ENCODE data around the gene VWC2.

Gene VWC2

GRCh38 chr7:49926720-49927119 is 153.3 kb downstream of the VWC2 start:
- no peak overlapping the region for H3K27ac ChIP-seq (ENCODE audit: poor library complexity, severe bottlenecking)
- no peaks in the 10 kb centered on the region for H3K9me3 ChIP-seq (ENCODE audit: severe bottlenecking)
- no peak overlapping the region for H3K4me3 ChIP-seq (ENCODE audit: severe bottlenecking)
- no peaks in the 10 kb centered on the region for H3K27me3 ChIP-seq (ENCODE audit: insufficient read depth, poor library complexity, severe bottlenecking)
- DNase-seq (ENCODE audit: low spot score) (no peak), ATAC-seq (ENCODE audit: low read depth) (no peak)
- H3K4me1 ChIP-seq (ENCODE audit: insufficient read depth, poor library complexity, severe bottlenecking): no peaks in the 10 kb centered on the region
- TF ChIP-seq CTCF (IDR thresholded peaks at IDR 0.05; ENCODE audit: poor library complexity, severe bottlenecking): no peak
- no peaks in the 10 kb centered on the region for H3K36me3 ChIP-seq (ENCODE audit: low read depth)

- TF ChIP-seq CTCF (IDR thresholded peaks at IDR 0.05; ENCODE audit: poor library complexity, severe bottlenecking): no peak
- Histone ChIP-seq H3K4me1 (ENCODE audit: insufficient read depth, poor library complexity, severe bottlenecking) (no peaks in the 10 kb centered on the region), H3K27me3 (ENCODE audit: insufficient read depth, poor library complexity, severe bottlenecking) (no peaks in the 10 kb centered on the region), H3K4me3 (ENCODE audit: severe bottlenecking) (no peak overlapping the region), H3K27ac (ENCODE audit: poor library complexity, severe bottlenecking) (no peak overlapping the region), H3K9me3 (ENCODE audit: severe bottlenecking) (no peaks in the 10 kb centered on the region), H3K36me3 (ENCODE audit: low read depth) (no peaks in the 10 kb centered on the region)
- DNase-seq (ENCODE audit: low spot score) (no peak), ATAC-seq (ENCODE audit: low read depth) (no peak)
Observed at GRCh38 chr7:49927631-49928030, 154.2 kb downstream of the VWC2 start.

- DNase-seq (ENCODE audit: low spot score) (no peak), ATAC-seq (ENCODE audit: low read depth) (no peak)
- Histone ChIP-seq H3K27ac (ENCODE audit: poor library complexity, severe bottlenecking) (no peak overlapping the region), H3K36me3 (ENCODE audit: low read depth) (no peaks in the 10 kb centered on the region), H3K27me3 (ENCODE audit: insufficient read depth, poor library complexity, severe bottlenecking) (no peaks in the 10 kb centered on the region), H3K9me3 (ENCODE audit: severe bottlenecking) (no peaks in the 10 kb centered on the region), H3K4me3 (ENCODE audit: severe bottlenecking) (no peak overlapping the region), H3K4me1 (ENCODE audit: insufficient read depth, poor library complexity, severe bottlenecking) (no peaks in the 10 kb centered on the region)
- no peak for TF ChIP-seq CTCF (IDR thresholded peaks at IDR 0.05; ENCODE audit: poor library complexity, severe bottlenecking)
Observed at GRCh38 chr7:49928787-49929186, 155.3 kb downstream of the VWC2 start.

- Histone ChIP-seq H3K27me3 (ENCODE audit: insufficient read depth, poor library complexity, severe bottlenecking) (no peaks in the 10 kb centered on the region), H3K4me1 (ENCODE audit: insufficient read depth, poor library complexity, severe bottlenecking) (no peaks in the 10 kb centered on the region), H3K36me3 (ENCODE audit: low read depth) (no peaks in the 10 kb centered on the region), H3K9me3 (ENCODE audit: severe bottlenecking) (no peaks in the 10 kb centered on the region), H3K27ac (ENCODE audit: poor library complexity, severe bottlenecking) (no peak overlapping the region), H3K4me3 (ENCODE audit: severe bottlenecking) (no peak overlapping the region)
- no peak for DNase-seq (ENCODE audit: low spot score)
- TF ChIP-seq CTCF (IDR thresholded peaks at IDR 0.05; ENCODE audit: poor library complexity, severe bottlenecking): no peak
- no peak for ATAC-seq (ENCODE audit: low read depth)
Observed at GRCh38 chr7:49931627-49932026, 158.2 kb downstream of the VWC2 start.

- no peak for TF ChIP-seq CTCF (IDR thresholded peaks at IDR 0.05; ENCODE audit: poor library complexity, severe bottlenecking)
- H3K4me3 ChIP-seq (ENCODE audit: severe bottlenecking): no peak overlapping the region
- no peaks in the 10 kb centered on the region for H3K36me3 ChIP-seq (ENCODE audit: low read depth)
- H3K27ac ChIP-seq (ENCODE audit: poor library complexity, severe bottlenecking): no peak overlapping the region
- no peak for DNase-seq (ENCODE audit: low spot score)
- no peaks in the 10 kb centered on the region for H3K9me3 ChIP-seq (ENCODE audit: severe bottlenecking)
- no peaks in the 10 kb centered on the region for H3K4me1 ChIP-seq (ENCODE audit: insufficient read depth, poor library complexity, severe bottlenecking)
- ATAC-seq (ENCODE audit: low read depth): no peak
- no peaks in the 10 kb centered on the region for H3K27me3 ChIP-seq (ENCODE audit: insufficient read depth, poor library complexity, severe bottlenecking)
Observed at GRCh38 chr7:49937608-49938007, 164.2 kb downstream of the VWC2 start.
